Activated CD4-positive, alpha-beta T cell treated with anti-CD3 and anti-CD28 coated beads for 36 hours (primary cell): ENCODE results near the gene OR2T11. TPM values are rescaled to one million over a fixed set of nuclear protein-coding genes. Genes with fewer than 3 reads are reported as not detected.
"Not testable (repeated sequence)": the region's sequence is repeated elsewhere in the genome, so short reads cannot be mapped to it uniquely, and the experiment has no call there.

ENCODE experiments used
- ATAC-seq: fragments of 200-7000 bp; cut with Tn5 transposase; one replicate; pipeline ENCODE4 v1.10.0; 2021; ENCODE audit warnings: mild to moderate bottlenecking, moderate library complexity
- CTCF ChIA-PET: fragments of 350-600 bp; sonication (Branson Sonifier 250); formaldehyde crosslinking; loops from one replicate; lab custom pipeline; 2021; ENCODE audit warnings: antibody characterized with exemption; lab: Charles Lee
- POLR2A ChIA-PET: fragments of 350-600 bp; sonication (Branson Sonifier 250); formaldehyde crosslinking; loops from one replicate; lab custom pipeline; 2021; ENCODE audit warnings: antibody characterized with exemption, inconsistent platforms; lab: Charles Lee
- DNase-seq: peaks from one replicate; pipeline ENCODE4 v3.0.0-alpha.2; 2020
- H3K27ac Mint-ChIP-seq: one replicate; pipeline ENCODE4 v1.8.0; 2021; ENCODE audit warnings: mixed read lengths
- H3K27me3 Mint-ChIP-seq: one replicate; pipeline ENCODE4 v1.8.0; 2021; ENCODE audit warnings: mixed read lengths
- H3K36me3 Mint-ChIP-seq: one replicate; pipeline ENCODE4 v1.8.0; 2021; ENCODE audit warnings: low read depth, mixed read lengths
- H3K4me1 Mint-ChIP-seq: one replicate; pipeline ENCODE4 v1.8.0; 2021; ENCODE audit warnings: mixed read lengths
- H3K4me3 Mint-ChIP-seq: one replicate; pipeline ENCODE4 v1.8.0; 2021; ENCODE audit warnings: mild to moderate bottlenecking, moderate library complexity, mixed read lengths
- H3K9me3 Mint-ChIP-seq: one replicate; pipeline ENCODE4 v1.8.0; 2021; ENCODE audit warnings: low read depth, mixed read lengths
- intact Hi-C, 2 experiments: fragments of 100-400 bp; cut with DNase I in 1 of 2; cut with micrococcal nuclease in 1 of 2; formaldehyde crosslinking; loops; one replicate each; pipeline versions ENCODE4 v1.14.2 to v1.15.1; 2022 to 2024; cut with DNase I, micrococcal nuclease
- total RNA-seq, 2 experiments: library from RNA; stranded (reverse); gene quantifications; one replicate each; pipeline ENCODE4 v1.2.3, GENCODE V29; 2021

The OR2T11 gene
- not detected for total RNA-seq

DNA sequence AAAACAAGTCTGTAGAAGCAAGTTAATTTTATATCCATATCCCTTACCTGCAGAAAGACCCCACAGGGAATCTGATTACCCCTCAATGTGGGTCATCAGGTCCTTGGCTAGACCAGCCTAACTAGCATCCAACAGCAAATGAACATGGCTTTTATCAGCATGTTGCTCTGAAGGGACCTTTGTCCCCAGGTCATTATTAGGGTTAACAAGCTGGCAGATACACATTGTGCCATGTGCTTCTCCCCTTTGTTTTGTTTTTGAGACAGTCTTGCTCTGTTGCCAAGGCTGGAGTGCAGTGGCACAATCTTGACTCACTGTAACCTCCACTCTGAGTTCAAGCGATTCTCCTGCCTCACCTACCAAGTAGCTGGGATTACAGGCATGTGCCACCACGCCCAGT, at the start of gene OR2T11:
TSS of gene OR2T11 (minus strand) at position 101 of the 400 bp plus-strand sequence. CDS start 7,963 bp downstream, outside the sequence.
- H3K27me3 Mint-ChIP-seq, CTCF ChIA-PET, H3K36me3 Mint-ChIP-seq, ATAC-seq, POLR2A ChIA-PET, intact Hi-C loops, H3K4me3 Mint-ChIP-seq, H3K4me1 Mint-ChIP-seq, H3K9me3 Mint-ChIP-seq, DNase-seq, H3K27ac Mint-ChIP-seq: not testable (repeated sequence)

DNA sequence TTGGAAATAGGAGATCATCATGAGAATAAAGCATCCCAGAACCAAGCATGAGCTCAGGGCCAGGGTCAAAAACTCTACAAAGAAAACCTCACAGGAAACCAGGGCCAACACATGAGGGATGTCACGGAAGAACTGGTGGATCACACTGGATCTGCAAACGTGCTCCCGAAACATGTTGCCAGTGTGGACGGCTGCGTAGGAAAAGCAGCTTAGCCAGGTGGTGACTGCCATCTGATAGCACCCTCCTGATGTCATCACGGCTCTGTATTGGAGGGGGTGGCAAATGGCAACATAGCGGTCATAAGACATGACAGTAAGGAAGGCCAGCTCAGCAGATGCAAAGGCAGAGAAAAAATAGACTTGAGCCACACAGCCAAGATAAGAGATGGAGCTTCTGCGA, 46.8 kb upstream of the OR2T11 start:
- H3K4me1 Mint-ChIP-seq: peaks cover under 1% of the 10 kb centered on the region
- H3K27me3 Mint-ChIP-seq: peaks cover 13% of the 10 kb centered on the region
- DNase-seq (no peak), ATAC-seq (no peak)
- H3K4me3 Mint-ChIP-seq: no peak overlapping the region
- no peaks in the 10 kb centered on the region for H3K9me3 Mint-ChIP-seq
- ChIA-PET POLR2A (no interaction called here), CTCF (no interaction called here)
- H3K27ac Mint-ChIP-seq: no peak overlapping the region
- intact Hi-C loops: loop anchor here in 1 of 2 experiments (10.0 kb wide), 1 partner anchor 747 kb away; no protein-coding TSS in a partner anchor
- no peaks in the 10 kb centered on the region for H3K36me3 Mint-ChIP-seq

DNA sequence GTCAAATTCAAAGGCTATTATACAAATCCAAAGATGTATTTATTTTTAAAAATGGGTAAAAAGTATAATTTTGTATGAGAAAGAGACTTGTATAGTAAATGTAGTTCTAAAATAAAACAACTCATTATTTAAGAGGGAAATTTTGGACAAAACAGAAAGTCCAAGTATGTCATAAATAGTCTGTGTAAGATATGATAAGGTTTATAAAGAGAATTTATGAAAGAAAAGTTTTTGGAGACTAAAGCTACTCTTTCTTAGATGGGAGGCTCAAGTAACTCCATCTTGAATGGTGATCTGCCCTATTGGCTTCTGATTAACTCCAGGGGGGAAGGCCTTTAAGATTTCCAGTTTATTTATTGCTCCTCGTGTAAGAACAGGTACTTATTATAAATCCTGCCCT, 35.1 kb upstream of the OR2T11 start:
- Mint-ChIP-seq H3K27me3 (peaks cover 5% of the 10 kb centered on the region), H3K9me3 (peaks cover 4% of the 10 kb centered on the region), H3K36me3 (no peaks in the 10 kb centered on the region), H3K27ac (no peak overlapping the region), H3K4me1 (no peaks in the 10 kb centered on the region), H3K4me3 (no peak overlapping the region)
- no peak for ATAC-seq
- intact Hi-C loops: no loop called here
- no peak for DNase-seq
- ChIA-PET POLR2A (no interaction called here), CTCF (no interaction called here)

GRCh38 chr1:248663453-248664328, 28.8 kb upstream of the OR2T11 start:
- H3K4me1 Mint-ChIP-seq, CTCF ChIA-PET, H3K4me3 Mint-ChIP-seq, ATAC-seq, H3K27ac Mint-ChIP-seq, H3K9me3 Mint-ChIP-seq, H3K36me3 Mint-ChIP-seq, intact Hi-C loops, DNase-seq, POLR2A ChIA-PET, H3K27me3 Mint-ChIP-seq: not testable (repeated sequence)

- not testable (repeated sequence) for H3K36me3 Mint-ChIP-seq, H3K4me1 Mint-ChIP-seq
These were observed 21.9 kb upstream of the OR2T11 start for GRCh38 chr1:248656797-248657196.

GRCh38 chr1:248655354-248655753, 20.5 kb upstream of the OR2T11 start, which contains the start of gene OR2T27:
Gene OR2T27, minus strand, starts transcription at chr1:248655528. Its CDS starts 4,644 bp downstream, at chr1:248650884.
- CTCF ChIA-PET, POLR2A ChIA-PET, H3K27me3 Mint-ChIP-seq, H3K36me3 Mint-ChIP-seq, ATAC-seq, H3K4me3 Mint-ChIP-seq, H3K27ac Mint-ChIP-seq, H3K4me1 Mint-ChIP-seq, H3K9me3 Mint-ChIP-seq, DNase-seq: not testable (repeated sequence)
- intact Hi-C loops: loop anchor here in 1 of 2 experiments (5.0 kb wide), 1 partner anchor 223 kb away; no protein-coding TSS in a partner anchor

More at GRCh38 chr1:248656797-248657196, 21.9 kb upstream of the OR2T11 start:
- H3K27ac Mint-ChIP-seq, H3K4me3 Mint-ChIP-seq, ATAC-seq, H3K27me3 Mint-ChIP-seq, H3K9me3 Mint-ChIP-seq, POLR2A ChIA-PET, CTCF ChIA-PET, DNase-seq: not testable (repeated sequence)
- intact Hi-C loops: loop anchor here in 1 of 2 experiments (5.0 kb wide), 1 partner anchor 224 kb away; no protein-coding TSS in a partner anchor

GRCh38 chr1:248648770-248649536, 14.1 kb upstream of the OR2T11 start:
- CTCF ChIA-PET, H3K27me3 Mint-ChIP-seq, intact Hi-C loops, ATAC-seq, H3K4me3 Mint-ChIP-seq, POLR2A ChIA-PET, DNase-seq, H3K9me3 Mint-ChIP-seq, H3K4me1 Mint-ChIP-seq, H3K27ac Mint-ChIP-seq, H3K36me3 Mint-ChIP-seq: not testable (repeated sequence)

GRCh38 chr1:248645178-248645577, 10.3 kb upstream of the OR2T11 start, which contains the start of gene OR2T35:
Gene OR2T35, minus strand, starts transcription at chr1:248645278. Its CDS starts 6,020 bp downstream, at chr1:248639258.
- H3K36me3 Mint-ChIP-seq, CTCF ChIA-PET, H3K9me3 Mint-ChIP-seq, H3K4me1 Mint-ChIP-seq, ATAC-seq, H3K4me3 Mint-ChIP-seq, DNase-seq, intact Hi-C loops, POLR2A ChIA-PET, H3K27me3 Mint-ChIP-seq, H3K27ac Mint-ChIP-seq: not testable (repeated sequence)

DNA sequence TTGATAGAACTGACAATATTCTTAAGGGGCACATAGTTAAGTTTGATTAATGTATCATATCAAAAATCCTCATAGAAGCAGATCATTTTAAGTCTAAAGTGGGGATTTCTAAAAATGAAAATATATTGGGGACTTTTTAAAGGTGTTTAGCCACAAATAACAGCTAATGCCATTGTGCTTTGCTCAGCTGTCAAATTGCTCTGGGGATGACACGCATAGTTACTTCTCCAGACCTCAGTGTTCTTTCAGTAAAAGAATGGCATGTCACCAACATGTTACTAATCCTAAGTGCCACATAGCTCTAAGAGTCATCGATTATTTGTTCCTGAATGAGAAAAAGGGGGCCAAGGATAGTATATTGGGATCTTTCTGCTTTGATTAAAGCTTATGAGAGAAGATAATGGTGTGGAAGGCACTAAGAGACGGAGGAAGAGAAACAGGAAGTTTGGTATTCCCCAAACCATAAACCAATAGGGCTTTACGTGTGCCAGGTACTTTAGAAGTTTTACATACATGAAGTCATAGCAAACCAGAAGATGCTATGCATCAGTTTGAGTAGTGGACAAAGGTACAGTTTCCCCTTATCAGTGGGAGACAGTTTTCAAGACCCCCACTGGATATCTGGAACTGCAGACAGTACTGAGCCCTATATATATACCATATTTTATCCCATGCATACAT, 8.2 kb upstream of the OR2T11 start:
- H3K4me3 Mint-ChIP-seq, DNase-seq, H3K27me3 Mint-ChIP-seq, POLR2A ChIA-PET, H3K9me3 Mint-ChIP-seq, CTCF ChIA-PET, H3K36me3 Mint-ChIP-seq, intact Hi-C loops, H3K27ac Mint-ChIP-seq, ATAC-seq, H3K4me1 Mint-ChIP-seq: not testable (repeated sequence)

DNA sequence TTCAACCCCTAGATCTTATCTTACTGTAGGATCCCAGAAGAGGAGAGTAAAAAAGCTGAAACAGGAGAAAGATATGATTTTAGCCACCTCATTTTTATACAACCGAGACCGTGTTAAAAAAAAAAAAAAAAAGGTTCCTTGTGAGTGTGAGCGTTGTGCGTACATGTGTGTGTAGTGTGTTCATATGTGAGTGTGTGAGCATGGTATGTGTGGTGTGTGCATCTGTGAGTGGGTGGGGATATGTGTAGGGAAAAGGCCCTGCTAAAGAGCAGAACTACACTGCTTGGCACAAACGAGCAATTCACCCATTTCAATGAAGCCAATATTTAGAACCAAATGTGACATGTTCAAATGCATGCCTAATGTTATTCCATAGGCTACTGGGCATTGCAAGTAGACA, 6.7 kb upstream of the OR2T11 start:
- DNase-seq, ATAC-seq, H3K36me3 Mint-ChIP-seq, H3K27ac Mint-ChIP-seq, H3K27me3 Mint-ChIP-seq, H3K9me3 Mint-ChIP-seq, H3K4me3 Mint-ChIP-seq, intact Hi-C loops, POLR2A ChIA-PET, H3K4me1 Mint-ChIP-seq, CTCF ChIA-PET: not testable (repeated sequence)

- H3K27me3 Mint-ChIP-seq, H3K9me3 Mint-ChIP-seq, ATAC-seq, CTCF ChIA-PET, H3K4me3 Mint-ChIP-seq, H3K27ac Mint-ChIP-seq, POLR2A ChIA-PET, H3K4me1 Mint-ChIP-seq, intact Hi-C loops, H3K36me3 Mint-ChIP-seq, DNase-seq: not testable (repeated sequence)
These were observed 6.0 kb upstream of the OR2T11 start for GRCh38 chr1:248640906-248641305.
